Natural killer cell (primary cell): Measurements from ENCODE around the gene TGM4. TPM values are rescaled to one million over a fixed set of nuclear protein-coding genes. Genes with fewer than 3 reads are reported as not detected.

Source experiments
- ATAC-seq, 3 donors: fragments of 150-1000 bp in 2 of 3; fragments of 200-7000 bp in 1 of 3; cut with Tn5 transposase; 1 replicate in 1 of 3; 2 replicates in 2 of 3; pipeline ENCODE4 v1.10.0; 2021; ENCODE audit warnings: mild to moderate bottlenecking in 2 of 3, moderate library complexity in 2 of 3
- DNase-seq, 2 donors: peaks; one replicate each; pipeline versions ENCODE4 v3.0.0 to v3.0.0-alpha.2; 2013 to 2021; ENCODE audit warnings: mixed read lengths in 1 of 2
- H3K27ac ChIP-seq: one replicate; pipeline ENCODE4 v1.5.1; 2013; ENCODE audit warnings: mild to moderate bottlenecking, low read length
- H3K27me3 ChIP-seq: one replicate; pipeline ENCODE4 v1.6.1; 2013; ENCODE audit warnings: low read length; ENCODE audit not compliant: control insufficient read depth, insufficient read depth
- H3K36me3 ChIP-seq: one replicate; pipeline ENCODE4 v1.6.1; 2013; ENCODE audit warnings: low read length; ENCODE audit not compliant: control insufficient read depth, insufficient read depth
- H3K4me1 ChIP-seq: one replicate; pipeline ENCODE4 v1.6.1; 2013; ENCODE audit warnings: low read length; ENCODE audit not compliant: control insufficient read depth, insufficient read depth
- H3K4me3 ChIP-seq: one replicate; pipeline ENCODE4 v1.5.1; 2013; ENCODE audit warnings: low read length
- H3K9me3 ChIP-seq: one replicate; pipeline ENCODE4 v1.6.1; 2013; ENCODE audit warnings: low read length; ENCODE audit not compliant: control insufficient read depth, insufficient read depth
- H3K27ac Mint-ChIP-seq, 2 donors: one replicate each; pipeline ENCODE4 v1.8.0; 2022; ENCODE audit warnings: mild to moderate bottlenecking in 2 of 2, mixed read lengths in 2 of 2, moderate library complexity in 1 of 2
- H3K27me3 Mint-ChIP-seq, 2 donors: one replicate each; pipeline ENCODE4 v1.8.0; 2022; ENCODE audit warnings: low read depth in 2 of 2, mixed read lengths in 2 of 2
- H3K36me3 Mint-ChIP-seq: one replicate; pipeline ENCODE4 v1.8.0; 2022; ENCODE audit warnings: mixed read lengths
- H3K4me1 Mint-ChIP-seq, 2 donors: one replicate each; pipeline ENCODE4 v1.8.0; 2022; ENCODE audit warnings: mixed read lengths in 2 of 2
- H3K4me3 Mint-ChIP-seq: one replicate; pipeline ENCODE4 v1.8.0; 2022; ENCODE audit warnings: mild to moderate bottlenecking, moderate library complexity, mixed read lengths
- H3K9me3 Mint-ChIP-seq, 2 donors: one replicate each; pipeline ENCODE4 v1.8.0; 2022; ENCODE audit warnings: mixed read lengths in 2 of 2
- WGBS: methylation state at CpG from one replicate; pipeline ENCODE4 v1.1.7; 2013; ENCODE audit warnings: missing lambda C conversion rate; ENCODE audit not compliant: insufficient coverage; 5-methylcytosine and 5-hydroxymethylcytosine counted together
- intact Hi-C: fragments of 100-400 bp; cut with micrococcal nuclease; formaldehyde crosslinking; loops from one replicate; pipeline ENCODE4 v1.14.2; 2022
- total RNA-seq, 4 donors: library from RNA; stranded (reverse); fragments of 120-200 nt in 1 of 4; gene quantifications; one replicate each; pipeline versions ENCODE4 v1.2.3 to v1.2.4, GENCODE V29; 2013 to 2022
- TF ChIP-seq, protein P1 (sequence below): fragments of 200-600 bp; IDR thresholded peaks from one replicate; pipeline ENCODE4 v1.8.0; 2022; ENCODE audit warnings: antibody characterized with exemption

Gene TGM4
- total RNA-seq, 3 donors from 2014 or later (not counting 1 experiment from before 2014, with no cell fraction given), result not detected

DNA sequence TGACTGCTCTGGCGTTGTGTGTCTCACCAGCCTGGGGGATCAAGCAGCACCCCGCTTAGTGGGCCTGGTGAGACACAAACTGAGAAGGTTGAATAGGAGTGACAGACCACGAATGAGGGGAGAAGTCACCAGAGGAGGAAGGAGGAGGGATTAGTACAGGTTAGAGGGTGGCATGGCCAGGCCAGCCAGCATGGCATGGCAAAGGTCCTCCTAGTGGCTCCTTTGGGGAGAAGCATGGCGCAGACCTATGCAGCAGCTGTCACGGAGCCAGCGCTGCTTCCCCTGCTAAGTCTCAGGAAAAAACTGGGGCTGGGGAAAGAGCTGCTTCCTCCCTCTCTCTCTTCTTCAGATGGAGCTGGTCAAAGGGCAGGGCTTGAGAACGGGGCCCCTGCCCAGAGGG, 53.0 kb downstream of the TGM4 start:
- TF ChIP-seq, protein P1, sequence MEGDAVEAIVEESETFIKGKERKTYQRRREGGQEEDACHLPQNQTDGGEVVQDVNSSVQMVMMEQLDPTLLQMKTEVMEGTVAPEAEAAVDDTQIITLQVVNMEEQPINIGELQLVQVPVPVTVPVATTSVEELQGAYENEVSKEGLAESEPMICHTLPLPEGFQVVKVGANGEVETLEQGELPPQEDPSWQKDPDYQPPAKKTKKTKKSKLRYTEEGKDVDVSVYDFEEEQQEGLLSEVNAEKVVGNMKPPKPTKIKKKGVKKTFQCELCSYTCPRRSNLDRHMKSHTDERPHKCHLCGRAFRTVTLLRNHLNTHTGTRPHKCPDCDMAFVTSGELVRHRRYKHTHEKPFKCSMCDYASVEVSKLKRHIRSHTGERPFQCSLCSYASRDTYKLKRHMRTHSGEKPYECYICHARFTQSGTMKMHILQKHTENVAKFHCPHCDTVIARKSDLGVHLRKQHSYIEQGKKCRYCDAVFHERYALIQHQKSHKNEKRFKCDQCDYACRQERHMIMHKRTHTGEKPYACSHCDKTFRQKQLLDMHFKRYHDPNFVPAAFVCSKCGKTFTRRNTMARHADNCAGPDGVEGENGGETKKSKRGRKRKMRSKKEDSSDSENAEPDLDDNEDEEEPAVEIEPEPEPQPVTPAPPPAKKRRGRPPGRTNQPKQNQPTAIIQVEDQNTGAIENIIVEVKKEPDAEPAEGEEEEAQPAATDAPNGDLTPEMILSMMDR, result no peak
- ATAC-seq (no peak), DNase-seq (no peak)
- WGBS, result 97% methylated on average over 7 of the region's 7 CpGs
- Histone ChIP-seq H3K36me3 (peaks cover 52% of the 10 kb centered on the region), H3K27ac (no peak overlapping the region), H3K4me3 (no peak overlapping the region), H3K4me1 (no peaks in the 10 kb centered on the region), H3K9me3 (no peaks in the 10 kb centered on the region), H3K27me3 (no peaks in the 10 kb centered on the region)
- Mint-ChIP-seq H3K9me3 (no peaks in the 10 kb centered on the region), H3K4me1 (no peaks in the 10 kb centered on the region), H3K4me3 (no peak overlapping the region), H3K36me3 (peaks cover 8% of the 10 kb centered on the region), H3K27ac (no peak overlapping the region), H3K27me3 (no peaks in the 10 kb centered on the region)
- intact Hi-C loops, result no loop called here

DNA sequence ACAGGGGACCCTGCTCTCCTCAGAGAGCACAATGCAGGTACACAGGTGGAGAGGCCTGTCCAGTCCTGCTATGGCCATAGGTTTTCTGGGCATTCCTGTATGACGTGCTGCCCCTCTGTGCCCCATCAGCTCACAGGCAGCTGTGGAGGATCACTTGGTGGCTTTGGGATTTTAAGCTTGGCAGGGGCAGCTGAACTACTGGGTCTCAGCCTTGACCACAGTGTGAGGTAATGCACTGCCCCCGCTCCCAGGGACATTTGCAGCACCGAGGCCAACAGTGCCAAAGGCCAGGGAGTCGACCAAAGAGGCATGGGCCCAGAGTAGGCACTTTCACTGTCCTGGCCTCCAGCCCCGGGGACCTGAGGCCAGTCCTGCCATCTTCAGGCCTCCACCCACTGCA, 55.4 kb downstream of the TGM4 start:
- TF ChIP-seq, protein P1, result no peak
- Histone ChIP-seq H3K27me3 (no peaks in the 10 kb centered on the region), H3K36me3 (peaks cover 60% of the 10 kb centered on the region), H3K4me1 (no peaks in the 10 kb centered on the region), H3K4me3 (no peak overlapping the region), H3K9me3 (no peaks in the 10 kb centered on the region), H3K27ac (no peak overlapping the region)
- H3K27ac Mint-ChIP-seq, result peak overlapping the region in 1 of 2 donors; percentile 43
- no peaks in the 10 kb centered on the region for H3K9me3 Mint-ChIP-seq
- WGBS, result 95% methylated on average over 5 of the region's 5 CpGs
- no peaks in the 10 kb centered on the region for H3K27me3 Mint-ChIP-seq
- peaks cover 0 to 5% of the 10 kb centered on the region in 2 donors for H3K4me1 Mint-ChIP-seq
- intact Hi-C loops, result no loop called here
- ATAC-seq, result no peak
- no peak overlapping the region for H3K4me3 Mint-ChIP-seq
- no peak for DNase-seq
- H3K36me3 Mint-ChIP-seq, result peaks cover 8% of the 10 kb centered on the region

DNA sequence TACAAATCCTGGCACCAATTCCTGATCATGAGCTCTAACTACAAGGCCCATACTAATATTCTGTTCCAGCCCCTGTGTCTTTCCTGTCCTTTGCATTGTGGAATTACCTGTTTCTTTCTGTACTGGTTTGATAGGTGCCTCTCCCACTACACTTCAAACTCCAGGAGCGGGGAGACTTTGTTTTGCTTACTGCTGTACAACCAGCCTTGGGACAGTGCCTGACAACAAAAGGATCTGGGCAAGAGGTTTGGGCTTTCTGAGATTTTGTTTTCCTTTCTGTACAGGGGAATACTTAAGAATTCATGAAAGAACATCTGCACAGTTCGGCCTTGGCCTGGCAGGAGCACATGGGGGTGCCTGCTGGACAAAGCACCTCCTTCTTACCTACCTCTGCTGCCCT, 56.5 kb downstream of the TGM4 start:
- Histone ChIP-seq H3K27me3 (no peaks in the 10 kb centered on the region), H3K27ac (no peak overlapping the region), H3K36me3 (peaks cover 54% of the 10 kb centered on the region), H3K4me1 (no peaks in the 10 kb centered on the region), H3K9me3 (no peaks in the 10 kb centered on the region), H3K4me3 (no peak overlapping the region)
- no peak overlapping the region for H3K4me3 Mint-ChIP-seq
- no peak overlapping the region for H3K27ac Mint-ChIP-seq
- DNase-seq, result no peak
- no peaks in the 10 kb centered on the region for H3K9me3 Mint-ChIP-seq
- intact Hi-C loops, result no loop called here
- H3K27me3 Mint-ChIP-seq, result no peaks in the 10 kb centered on the region
- H3K36me3 Mint-ChIP-seq, result peaks cover 7% of the 10 kb centered on the region
- peaks cover 5 to 11% of the 10 kb centered on the region in 2 donors for H3K4me1 Mint-ChIP-seq
- TF ChIP-seq, protein P1, result no peak
- WGBS, result 95% methylated on average over 2 of the region's 2 CpGs
- ATAC-seq, result no peak

DNA sequence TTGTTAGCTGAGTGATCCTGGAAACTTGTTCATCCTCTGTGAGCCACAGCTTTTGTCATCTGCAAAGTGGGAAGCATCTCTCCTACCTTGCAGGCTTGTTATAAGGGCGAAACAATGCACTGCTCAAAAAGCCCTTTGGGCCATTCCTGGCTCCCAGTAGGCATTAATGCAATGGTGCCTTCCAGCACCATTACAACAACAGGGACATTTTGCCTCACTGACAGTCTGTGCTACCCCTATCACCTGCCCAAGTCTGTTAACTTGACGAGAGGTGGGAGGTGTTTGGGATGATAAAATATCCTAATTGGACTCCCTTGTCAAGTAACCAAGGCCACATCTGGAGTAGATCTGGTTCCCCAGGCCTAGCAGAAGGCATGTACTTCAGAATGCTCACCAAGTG, 57.4 kb downstream of the TGM4 start:
- WGBS, result 100% methylated on average over 2 of the region's 2 CpGs
- Histone ChIP-seq H3K27me3 (no peaks in the 10 kb centered on the region), H3K27ac (no peak overlapping the region), H3K4me1 (no peaks in the 10 kb centered on the region), H3K36me3 (peaks cover 51% of the 10 kb centered on the region), H3K4me3 (no peak overlapping the region), H3K9me3 (no peaks in the 10 kb centered on the region)
- intact Hi-C loops, result no loop called here
- DNase-seq, result no peak
- no peak overlapping the region for H3K27ac Mint-ChIP-seq
- TF ChIP-seq, protein P1, result no peak
- no peak for ATAC-seq
- peaks cover 12 to 17% of the 10 kb centered on the region in 2 donors for H3K4me1 Mint-ChIP-seq
- peaks cover 7% of the 10 kb centered on the region for H3K36me3 Mint-ChIP-seq
- no peaks in the 10 kb centered on the region for H3K9me3 Mint-ChIP-seq
- H3K4me3 Mint-ChIP-seq, result no peak overlapping the region
- no peaks in the 10 kb centered on the region for H3K27me3 Mint-ChIP-seq
